ENCODE data around the gene NOTCH2. TPM values are rescaled to one million over a fixed set of nuclear protein-coding genes. Genes with fewer than 3 reads are reported as not detected.
A peak's percentile ranks its signal among the peaks of the same experiment; 100 is the strongest.

NOTCH2 gene
- total RNA-seq, 6 experiments from 2014 or later = 32.4 to 75.2 (median 49.0) TPM

GRCh38 chr1:119941392-119941791, 128.1 kb downstream of the NOTCH2 start:
- no peaks in the 10 kb centered on the region for H3K9me3 ChIP-seq
- TF ChIP-seq POLR2A (IDR thresholded peaks at IDR 0.05) = no peak
- no peak for TF ChIP-seq CTCF (IDR thresholded peaks at IDR 0.05)
- ATAC-seq = no peak
- 88% methylated on average over 3 of the region's 4 CpGs for WGBS (ENCODE audit: insufficient coverage, low coverage, low lambda C conversion rate, missing lambda C conversion rate)
- no peak overlapping the region for H3K27ac ChIP-seq
- intact Hi-C loops (cut with DNase I) = no loop called here
- H3K4me1 ChIP-seq = no peaks in the 10 kb centered on the region
- no peak for DNase-seq
- no peak overlapping the region for H3K4me3 ChIP-seq
- H3K36me3 ChIP-seq = peaks cover 9 to 44% (median 27%) of the 10 kb centered on the region in 4 donors
- H3K27me3 ChIP-seq = no peaks in the 10 kb centered on the region

GRCh38 chr1:119940697-119941096, 128.8 kb downstream of the NOTCH2 start:
- Histone ChIP-seq H3K4me3 (no peak overlapping the region), H3K27ac (no peak overlapping the region), H3K4me1 (no peaks in the 10 kb centered on the region), H3K27me3 (no peaks in the 10 kb centered on the region), H3K9me3 (no peaks in the 10 kb centered on the region), H3K36me3 (peaks cover 9 to 50% (median 31%) of the 10 kb centered on the region in 4 donors)
- no peak for DNase-seq
- intact Hi-C loops (cut with DNase I) = no loop called here
- TF ChIP-seq CTCF (IDR thresholded peaks at IDR 0.05) (no peak), POLR2A (IDR thresholded peaks at IDR 0.05) (no peak)
- no peak for ATAC-seq

- 94% methylated on average over 5 of the region's 5 CpGs for WGBS (ENCODE audit: insufficient coverage, low coverage, low lambda C conversion rate, missing lambda C conversion rate)
- Histone ChIP-seq H3K27me3 (no peaks in the 10 kb centered on the region), H3K9me3 (no peaks in the 10 kb centered on the region), H3K4me3 (no peak overlapping the region), H3K27ac (no peak overlapping the region), H3K36me3 (peaks cover 9 to 76% (median 42%) of the 10 kb centered on the region in 4 donors), H3K4me1 (no peaks in the 10 kb centered on the region)
- intact Hi-C loops (cut with DNase I) = no loop called here
- TF ChIP-seq CTCF (IDR thresholded peaks at IDR 0.05) (no peak), POLR2A (IDR thresholded peaks at IDR 0.05) (no peak)
- DNase-seq = no peak
- ATAC-seq = no peak
Measured at GRCh38 chr1:119937198-119937597, 132.3 kb downstream of the NOTCH2 start.

GRCh38 chr1:119935915-119936314, 133.5 kb downstream of the NOTCH2 start:
- Histone ChIP-seq H3K27ac (no peak overlapping the region), H3K36me3 (peaks cover 9 to 69% (median 38%) of the 10 kb centered on the region in 4 donors), H3K27me3 (no peaks in the 10 kb centered on the region), H3K9me3 (no peaks in the 10 kb centered on the region), H3K4me3 (no peak overlapping the region), H3K4me1 (no peaks in the 10 kb centered on the region)
- intact Hi-C loops (cut with DNase I) = no loop called here
- TF ChIP-seq POLR2A (IDR thresholded peaks at IDR 0.05) (no peak), CTCF (IDR thresholded peaks at IDR 0.05) (no peak)
- WGBS (ENCODE audit: insufficient coverage, low coverage, low lambda C conversion rate, missing lambda C conversion rate) = 88% methylated on average over 1 of the region's 2 CpGs
- DNase-seq (no peak), ATAC-seq (no peak)

- no peak overlapping the region for H3K27ac ChIP-seq
- peaks cover 8 to 64% (median 36%) of the 10 kb centered on the region in 4 donors for H3K36me3 ChIP-seq
- no peaks in the 10 kb centered on the region for H3K4me1 ChIP-seq
- no peaks in the 10 kb centered on the region for H3K9me3 ChIP-seq
- no peaks in the 10 kb centered on the region for H3K27me3 ChIP-seq
- ATAC-seq = peak in 2 of 4 donors; percentile 24 to 70
- 42% methylated on average over 1 of the region's 1 CpG for WGBS (ENCODE audit: insufficient coverage, low coverage, low lambda C conversion rate, missing lambda C conversion rate)
- DNase-seq = no peak
- TF ChIP-seq CTCF (IDR thresholded peaks at IDR 0.05) = no peak
- TF ChIP-seq POLR2A (IDR thresholded peaks at IDR 0.05) = no peak
- intact Hi-C loops (cut with DNase I) = no loop called here
- H3K4me3 ChIP-seq = no peak overlapping the region
Measured at GRCh38 chr1:119935373-119935772, 134.1 kb downstream of the NOTCH2 start.

Measured in right lobe of liver (tissue), 6 donors.